ENCODE data around the gene PDE3B. TPM values are rescaled to one million over a fixed set of nuclear protein-coding genes. Genes with fewer than 3 reads are reported as not detected.
"Not testable (repeated sequence)": the region's sequence is repeated elsewhere in the genome, so short reads cannot be mapped to it uniquely, and the experiment has no call there.

Gene PDE3B
- total RNA-seq, 1 experiment from 2014 or later: 6.2 TPM

DNA sequence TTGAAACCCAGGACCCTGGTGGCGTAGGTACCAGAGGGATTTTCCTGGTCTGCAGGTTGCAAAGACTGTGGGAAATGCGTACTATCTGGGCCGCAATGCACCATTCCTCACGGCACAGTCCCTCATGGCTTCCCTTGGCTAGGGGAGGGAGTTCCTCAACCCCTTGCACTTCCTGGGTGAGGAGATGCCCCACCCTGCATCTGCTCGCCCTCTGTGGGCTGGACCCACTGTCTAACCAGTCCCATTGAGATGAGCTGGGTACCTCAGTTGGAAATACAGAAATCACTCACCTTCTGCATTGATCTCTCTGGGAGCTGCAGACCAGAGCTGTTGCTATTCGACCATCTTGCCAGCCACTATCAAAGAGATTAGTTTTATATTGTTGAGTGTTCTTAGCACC, 100.1 kb downstream of the PDE3B start:
- not testable (repeated sequence) for DNase-seq (ENCODE audit: low spot score)

DNA sequence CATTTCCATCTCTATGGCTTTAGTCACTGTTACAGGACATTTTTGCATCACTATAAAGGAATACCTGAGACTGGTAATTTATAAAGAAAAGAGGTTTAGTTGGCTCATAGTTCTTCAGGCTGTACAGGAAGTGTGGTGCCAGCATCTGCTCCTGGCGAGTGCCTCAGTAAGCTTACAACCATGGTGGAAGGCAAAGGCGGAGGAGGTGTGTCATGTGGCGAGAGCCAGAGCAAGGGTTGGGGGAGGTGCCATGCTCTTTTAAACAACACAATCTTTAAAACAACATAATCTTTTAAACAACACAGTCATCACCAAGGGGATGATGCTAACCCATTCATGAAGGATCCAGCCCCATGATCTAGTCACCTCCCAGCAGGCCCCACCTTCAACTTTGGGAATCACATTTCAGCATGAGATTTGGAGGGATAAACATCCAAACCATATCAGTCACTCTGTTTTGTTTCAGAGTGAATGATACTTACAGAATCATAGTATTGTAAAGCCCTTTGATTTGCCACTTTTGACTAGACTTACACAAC, 103.3 kb downstream of the PDE3B start:
- DNase-seq (ENCODE audit: low spot score): peak; percentile 35

DNA sequence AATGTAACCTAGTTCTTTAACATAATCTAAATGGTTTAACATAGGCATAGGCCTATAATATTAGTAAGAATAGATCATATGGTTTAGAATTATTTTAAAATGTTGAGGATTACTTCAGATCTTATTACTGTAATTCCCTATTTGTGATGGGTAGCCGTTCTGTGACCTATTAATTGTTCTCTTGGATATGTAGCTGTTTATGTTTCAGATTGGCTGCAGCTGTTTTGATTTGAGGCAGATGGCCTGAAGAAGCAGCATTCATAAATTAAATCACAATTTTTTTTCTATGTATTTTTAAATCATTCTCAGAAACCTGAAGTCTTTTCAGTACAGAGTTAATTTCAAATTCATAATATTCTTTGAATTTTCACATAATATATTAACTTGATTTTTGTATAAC, 104.5 kb downstream of the PDE3B start:
- DNase-seq (ENCODE audit: low spot score): no peak

DNA sequence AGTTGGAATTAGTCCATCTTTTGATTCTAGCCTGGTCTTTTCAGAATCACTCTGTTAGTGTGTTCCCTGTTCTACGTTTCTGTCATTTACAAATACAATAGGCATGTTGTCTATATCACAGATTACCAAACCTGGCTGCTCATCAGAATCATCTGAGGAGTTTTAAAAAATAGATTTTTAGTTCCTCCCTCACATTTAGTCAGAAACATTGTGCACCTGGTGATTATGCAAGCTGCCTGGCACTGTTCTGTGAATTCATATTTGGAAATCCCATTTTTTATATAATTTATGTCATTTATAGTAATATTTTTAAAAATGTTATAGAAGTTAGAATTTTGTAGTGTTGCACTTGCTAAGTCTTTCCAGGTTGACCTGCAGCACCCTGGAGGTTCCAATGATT, 107.3 kb downstream of the PDE3B start:
- no peak for DNase-seq (ENCODE audit: low spot score)

DNA sequence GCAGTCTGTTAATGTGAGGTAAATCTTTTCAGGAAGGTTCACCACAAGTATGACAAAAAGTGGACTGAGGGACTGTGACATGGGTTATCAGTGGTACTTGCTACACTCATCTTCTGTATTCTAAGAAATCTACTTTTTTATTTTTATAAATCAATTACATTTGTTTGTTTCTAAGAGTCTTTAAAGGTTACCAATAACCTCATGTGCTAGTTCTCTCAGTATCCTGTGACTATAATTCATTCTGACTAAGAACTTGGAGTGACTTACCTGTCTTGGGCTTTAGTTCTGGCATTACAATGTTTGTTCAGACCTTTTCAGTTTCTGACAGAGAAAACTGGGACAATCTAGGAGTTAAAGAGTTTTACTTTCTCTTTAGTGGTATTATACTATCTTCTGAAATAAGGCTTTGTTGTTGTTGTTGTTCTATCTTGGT, 108.4 kb downstream of the PDE3B start:
- no peak for DNase-seq (ENCODE audit: low spot score)

DNA sequence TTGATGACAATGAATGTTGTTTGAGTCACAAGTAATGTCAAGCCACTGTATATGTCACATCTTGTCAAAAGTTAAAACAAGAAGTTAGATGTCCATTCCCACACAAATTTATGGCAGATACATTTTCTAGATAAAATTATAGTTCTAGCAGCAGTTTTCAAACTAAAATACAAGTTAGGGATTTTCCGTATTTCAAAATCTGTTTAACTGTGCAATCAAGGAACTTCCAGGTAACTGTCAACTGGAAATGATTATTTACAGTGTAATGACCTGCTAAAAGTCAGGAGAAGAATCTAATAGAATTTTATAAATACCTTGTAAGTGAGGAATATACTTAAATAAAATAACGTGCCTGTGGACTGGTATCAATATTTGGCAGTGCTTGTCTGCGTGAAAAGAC, 111.5 kb downstream of the PDE3B start:
- DNase-seq (ENCODE audit: low spot score): no peak

DNA sequence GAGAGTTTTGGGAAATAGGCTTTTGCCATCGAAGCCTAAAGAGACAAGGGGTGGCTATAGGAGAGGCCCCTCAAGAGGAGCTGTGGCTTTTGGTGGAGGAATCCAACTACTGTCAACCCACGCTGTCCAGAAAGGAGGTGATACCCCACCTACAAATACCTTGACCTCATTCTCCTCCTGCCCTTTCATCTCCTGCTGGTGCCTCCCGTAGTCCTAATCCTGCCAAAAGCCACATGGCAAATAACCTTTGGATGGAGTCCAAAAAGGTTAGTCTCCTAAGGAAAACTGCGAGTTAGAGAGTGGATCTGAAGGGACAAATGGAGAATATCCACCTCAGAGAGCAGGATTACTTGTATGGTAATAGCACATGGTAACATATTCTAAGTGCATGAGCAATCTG, 112.7 kb downstream of the PDE3B start:
- no peak for DNase-seq (ENCODE audit: low spot score)

DNA sequence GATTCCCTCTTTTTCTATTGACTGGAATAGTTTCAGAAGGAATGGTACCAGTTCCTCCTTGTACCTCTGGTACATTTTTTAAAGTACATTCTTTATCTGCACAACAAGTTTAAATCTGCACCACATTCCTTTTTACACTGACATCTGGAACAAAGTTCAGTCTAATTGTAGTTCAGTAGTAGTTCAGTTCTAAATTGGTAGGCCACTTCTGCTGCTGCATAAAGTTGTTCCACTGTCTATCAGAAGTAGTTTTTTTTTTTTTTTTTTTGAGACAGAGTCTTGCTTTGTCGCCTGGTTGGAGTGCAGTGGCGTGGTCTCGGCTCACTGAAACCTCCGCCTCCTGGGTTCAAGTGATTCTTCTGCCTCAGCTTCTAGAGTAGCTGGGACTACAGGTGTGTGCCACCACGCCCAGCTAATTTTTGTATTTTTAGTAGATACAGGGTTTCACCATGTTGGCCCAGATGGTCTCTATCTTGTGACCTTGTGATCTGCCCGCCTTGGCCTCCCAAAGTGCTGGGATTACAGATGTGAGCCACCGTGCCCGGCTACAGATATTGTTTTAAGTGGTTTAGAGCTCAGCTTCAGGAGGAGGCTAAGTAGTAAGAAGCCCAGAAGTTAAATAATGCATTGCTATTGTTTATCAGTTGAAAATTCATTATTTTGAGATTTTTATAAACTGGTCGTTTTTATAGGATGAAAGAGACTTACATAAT, 115.9 kb downstream of the PDE3B start:
- not testable (repeated sequence) for DNase-seq (ENCODE audit: low spot score)

DNA sequence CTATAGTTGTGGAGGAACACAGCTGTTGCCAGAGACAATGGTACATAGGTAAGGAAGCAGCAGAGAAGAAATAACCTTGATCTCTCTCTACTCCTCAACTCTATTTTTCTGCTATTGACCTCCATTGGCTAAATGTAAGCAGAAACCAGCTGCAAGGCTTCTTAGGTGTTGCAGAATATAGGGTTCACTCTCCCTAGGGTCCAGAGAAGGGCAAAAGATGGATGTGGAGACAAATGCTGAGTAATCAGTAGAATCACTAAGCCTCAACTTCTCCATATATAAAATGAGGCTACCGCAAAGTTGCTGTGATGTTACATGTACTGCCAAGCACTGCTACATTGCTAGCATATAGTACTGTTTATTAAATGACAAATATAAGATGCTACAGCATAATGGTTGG, 120.6 kb downstream of the PDE3B start:
- DNase-seq (ENCODE audit: low spot score): no peak

DNA sequence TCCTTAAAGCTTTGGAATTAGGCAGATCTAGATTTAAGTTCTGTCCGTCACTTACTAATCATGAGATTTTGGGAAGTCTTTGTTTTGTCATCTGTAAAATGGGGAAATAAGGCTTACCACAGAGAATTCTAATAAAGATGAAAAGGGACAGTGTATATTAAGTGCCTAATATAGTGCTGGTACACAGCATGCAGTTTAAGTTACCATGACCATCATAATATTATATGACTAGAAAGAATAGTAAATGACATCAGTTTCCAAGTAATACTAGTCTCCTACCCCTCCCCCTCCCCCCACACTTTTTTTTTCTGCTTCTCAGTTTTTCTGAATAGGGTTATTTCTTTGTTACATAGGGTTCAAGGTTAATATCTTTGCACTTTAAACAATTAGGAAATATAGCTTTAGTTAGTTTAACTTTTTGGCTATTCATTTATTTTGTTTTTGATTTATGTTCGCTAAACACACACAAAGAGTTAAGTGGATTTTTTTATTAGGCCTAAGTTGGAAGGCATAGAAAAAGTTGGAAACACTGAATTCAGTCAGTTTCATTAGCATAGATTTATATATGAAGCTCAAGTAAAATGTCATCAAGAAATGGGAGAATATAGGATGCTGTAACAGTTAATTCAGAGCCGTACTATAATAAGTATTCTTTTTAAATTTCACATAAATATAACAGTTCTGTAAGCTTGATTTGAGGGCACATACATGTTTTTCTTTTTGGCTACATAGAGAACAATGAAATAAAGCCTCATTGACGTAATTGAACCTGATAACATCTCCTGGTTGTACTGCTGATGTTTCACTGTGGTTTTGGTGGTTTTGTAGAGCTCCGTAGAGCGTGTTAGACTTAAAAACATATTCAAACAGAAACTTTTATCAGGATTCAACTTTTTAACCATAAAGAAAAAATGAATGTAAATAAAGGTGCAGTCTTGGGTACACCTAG, 121.2 kb downstream of the PDE3B start:
- DNase-seq (ENCODE audit: low spot score): peak; percentile 91

DNA sequence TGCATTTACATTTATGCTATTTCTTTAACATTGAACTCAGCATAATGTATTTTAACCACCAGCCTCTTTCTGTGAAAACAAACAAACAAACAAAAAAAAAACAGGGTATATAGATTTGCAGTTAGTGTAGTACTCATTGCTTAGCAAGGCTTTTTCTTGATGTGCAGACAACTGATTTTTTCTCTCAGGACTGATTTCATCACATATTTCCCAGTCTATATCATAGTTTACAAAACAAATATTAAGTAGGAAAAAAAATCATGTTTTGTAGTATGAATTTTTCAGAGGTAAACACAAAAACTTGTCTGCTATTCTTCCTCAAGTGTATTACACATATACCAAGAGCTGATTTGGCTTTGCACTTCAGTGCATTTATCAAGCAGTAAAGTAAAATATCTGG, 123.0 kb downstream of the PDE3B start:
- no peak for DNase-seq (ENCODE audit: low spot score)

DNA sequence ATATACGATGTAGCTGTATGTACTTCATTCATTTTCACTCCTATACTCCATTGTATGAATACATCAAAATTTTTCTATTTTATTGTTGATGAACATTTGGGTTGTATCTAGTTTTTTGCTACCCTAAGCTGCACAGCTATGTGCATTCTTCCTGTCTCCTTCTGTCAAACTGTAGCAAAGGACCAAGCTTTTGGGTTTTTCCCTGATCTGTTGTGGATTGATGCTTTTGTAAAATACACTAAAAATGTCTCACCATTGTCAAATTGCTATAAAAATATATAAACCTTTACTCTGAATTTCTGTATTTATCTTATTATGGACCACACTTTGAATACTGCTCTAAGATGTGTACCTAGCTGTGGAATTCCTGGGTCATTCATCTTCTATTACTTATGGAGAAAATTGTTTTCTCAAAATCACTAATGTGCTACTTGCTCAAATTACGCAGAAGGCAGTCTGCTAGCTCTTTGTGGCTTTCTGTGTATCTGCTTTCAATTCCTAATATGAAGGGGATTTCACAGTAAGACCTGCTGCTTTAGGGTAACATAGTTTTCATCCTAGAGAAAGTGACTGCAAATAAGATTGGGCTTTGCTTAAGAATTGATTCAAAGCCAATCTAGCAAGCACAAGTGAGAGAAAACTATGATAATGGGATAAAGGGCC, 125.1 kb downstream of the PDE3B start:
- no peak for DNase-seq (ENCODE audit: low spot score)

DNA sequence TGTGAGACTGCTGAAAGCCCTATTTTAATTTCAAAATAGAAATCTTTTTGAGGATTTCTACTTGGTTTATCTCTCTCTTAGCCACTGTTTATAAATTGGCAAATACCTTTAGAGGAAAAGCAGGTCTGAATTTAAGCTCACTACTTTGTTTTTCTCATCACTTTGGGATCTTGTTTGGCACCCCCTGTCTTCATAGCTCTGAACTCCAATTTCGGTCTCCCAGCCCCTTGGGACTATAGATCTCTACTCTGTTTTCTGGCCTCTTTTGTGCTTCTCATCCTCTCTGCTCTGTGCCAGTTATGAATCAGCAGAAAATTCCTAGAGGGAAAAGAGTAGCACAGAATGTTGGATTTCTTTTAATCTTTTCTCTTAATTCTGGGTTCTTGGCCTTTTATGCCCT, 130.2 kb downstream of the PDE3B start:
- DNase-seq (ENCODE audit: low spot score): peak; percentile 63

DNA sequence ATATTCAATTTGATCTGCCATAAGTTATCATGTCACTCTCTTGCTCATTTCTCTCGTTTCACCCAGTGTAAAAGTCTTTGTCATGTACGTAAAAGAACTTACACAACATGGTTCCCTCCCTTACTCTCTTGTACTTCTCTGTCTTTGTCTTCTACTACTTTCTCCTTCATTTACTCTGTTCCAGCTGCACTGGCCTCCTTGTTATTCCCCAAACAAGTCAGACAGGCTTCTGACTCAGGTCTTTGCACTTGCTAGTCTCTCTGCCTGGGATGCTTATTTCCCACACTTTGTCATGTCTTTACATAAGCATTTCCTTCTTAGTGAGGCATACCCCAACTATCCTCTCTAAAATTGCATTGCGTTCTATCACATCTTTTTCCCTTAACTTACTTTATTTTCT, 131.1 kb downstream of the PDE3B start:
- DNase-seq (ENCODE audit: low spot score): no peak

DNA sequence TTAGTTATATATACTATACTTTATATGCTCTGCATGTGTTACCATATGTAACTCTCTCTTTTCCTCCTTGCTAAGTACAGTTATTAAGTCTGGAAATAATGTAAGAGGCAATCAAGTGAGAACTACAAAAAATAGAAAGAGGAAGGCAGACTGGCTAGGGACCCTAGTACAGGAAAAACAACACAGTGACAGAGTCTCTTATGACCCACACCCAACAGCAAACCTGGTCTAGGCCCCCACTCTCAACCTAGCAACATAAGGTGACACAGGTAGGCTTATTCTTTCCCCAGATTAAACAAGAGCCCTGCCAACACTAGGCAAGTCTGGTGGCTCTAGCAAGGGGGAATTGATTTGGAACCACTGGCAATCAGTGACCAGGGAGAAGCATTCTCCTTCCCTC, 132.3 kb downstream of the PDE3B start:
- DNase-seq (ENCODE audit: low spot score): no peak

DNA sequence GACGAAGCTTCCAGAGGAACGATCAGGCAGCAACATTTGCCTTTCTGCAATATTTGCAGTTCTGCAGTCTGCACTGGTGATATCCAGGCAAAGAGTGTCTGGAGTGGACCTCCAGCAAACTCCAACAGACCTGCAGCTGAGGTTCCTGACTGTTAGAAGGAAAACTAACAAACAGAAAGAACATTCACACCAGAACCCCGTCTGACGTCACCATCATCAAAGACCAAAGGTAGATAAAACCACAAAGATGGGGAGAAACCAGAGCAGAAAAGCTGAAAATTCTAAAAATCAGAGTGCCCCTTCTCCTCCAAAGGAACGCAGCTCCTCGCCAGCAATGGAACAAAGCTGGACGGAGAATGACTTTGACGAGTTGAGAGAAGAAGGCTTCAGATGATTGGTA, 134.9 kb downstream of the PDE3B start:
- DNase-seq (ENCODE audit: low spot score): not testable (repeated sequence)

DNA sequence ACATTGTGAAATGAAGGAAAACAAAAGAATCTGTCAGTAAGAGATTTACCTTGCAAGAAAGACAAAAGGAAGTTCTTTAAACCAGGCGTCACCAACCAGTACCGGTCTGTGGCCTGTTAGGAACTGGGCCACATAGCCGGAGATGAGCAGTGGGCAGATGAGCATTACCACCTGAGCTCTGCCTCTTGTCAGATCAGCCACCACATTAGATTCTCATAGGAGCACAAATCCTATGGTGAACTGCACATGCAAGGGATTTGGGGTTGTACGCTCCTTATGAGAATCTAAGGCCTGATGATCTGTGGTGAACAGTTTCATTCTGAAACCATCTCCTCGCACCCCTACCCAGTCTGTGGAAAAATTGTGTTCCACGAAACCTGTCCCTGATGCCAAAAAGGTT, 140.2 kb downstream of the PDE3B start:
- DNase-seq (ENCODE audit: low spot score): no peak

DNA sequence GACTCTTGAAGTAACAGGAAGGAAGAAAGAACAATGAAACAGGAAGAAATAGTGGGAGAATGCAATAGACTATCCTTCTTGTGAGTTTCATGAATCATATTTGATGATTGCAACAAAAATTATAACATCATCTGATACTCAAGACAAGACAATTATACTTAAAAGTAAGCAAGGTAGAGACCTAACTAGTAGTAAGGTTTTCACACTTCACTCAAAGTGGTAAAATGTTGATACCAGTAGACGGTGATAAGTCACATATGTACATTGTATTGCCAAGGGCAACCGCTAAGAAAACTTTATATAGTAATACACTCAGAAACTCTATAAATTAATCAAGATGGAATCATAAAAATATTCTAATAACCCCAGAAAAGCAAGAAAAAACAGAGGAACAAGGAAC, 140.6 kb downstream of the PDE3B start:
- DNase-seq (ENCODE audit: low spot score): no peak

DNA sequence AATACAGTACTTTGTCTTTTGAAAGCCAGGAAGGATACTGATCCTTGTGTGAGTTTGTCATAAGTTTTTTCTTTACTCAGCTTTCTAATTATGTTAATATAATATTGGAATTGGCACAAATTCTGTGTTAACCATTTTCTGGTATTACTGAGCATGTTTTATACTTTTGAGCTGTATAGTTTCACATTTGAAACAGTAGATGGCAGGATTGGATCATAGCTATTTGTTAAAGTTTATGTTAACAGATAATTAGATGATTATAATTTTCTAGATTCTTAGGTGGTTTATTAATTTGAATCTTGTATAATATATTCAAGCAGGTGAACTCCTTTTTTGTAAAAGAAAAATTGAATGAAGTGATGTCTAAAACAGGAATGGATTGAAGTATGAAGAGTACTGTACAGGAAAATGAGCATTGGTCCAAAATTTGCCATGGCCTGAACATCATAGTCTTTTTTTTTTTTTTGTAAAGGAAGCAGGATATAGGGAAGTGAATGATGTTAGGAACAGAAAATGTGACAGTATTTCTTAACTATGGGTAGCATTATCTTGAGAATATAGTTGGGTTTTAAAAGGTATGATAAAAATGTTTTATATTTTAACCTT, 146.4 kb downstream of the PDE3B start:
- DNase-seq (ENCODE audit: low spot score): no peak

DNA sequence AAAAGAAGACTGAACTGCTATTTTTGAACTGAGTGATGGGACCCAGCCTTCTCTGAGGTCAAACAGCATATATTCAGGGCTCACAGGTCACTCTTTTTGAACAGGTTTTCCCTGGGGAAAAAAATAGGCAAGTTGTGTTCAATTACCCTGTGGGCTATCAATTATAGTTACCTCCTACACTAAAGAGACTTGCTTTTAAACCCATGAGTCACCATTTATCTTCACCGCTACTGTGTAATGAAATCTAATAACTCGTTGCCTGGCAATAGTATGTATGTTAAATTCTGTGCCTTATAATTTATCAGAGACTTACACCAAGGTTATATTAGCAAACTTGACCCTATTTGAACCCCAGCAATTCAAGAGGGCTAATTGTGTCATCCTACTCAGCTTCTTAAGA, 149.9 kb downstream of the PDE3B start:
- DNase-seq (ENCODE audit: low spot score): no peak

DNA sequence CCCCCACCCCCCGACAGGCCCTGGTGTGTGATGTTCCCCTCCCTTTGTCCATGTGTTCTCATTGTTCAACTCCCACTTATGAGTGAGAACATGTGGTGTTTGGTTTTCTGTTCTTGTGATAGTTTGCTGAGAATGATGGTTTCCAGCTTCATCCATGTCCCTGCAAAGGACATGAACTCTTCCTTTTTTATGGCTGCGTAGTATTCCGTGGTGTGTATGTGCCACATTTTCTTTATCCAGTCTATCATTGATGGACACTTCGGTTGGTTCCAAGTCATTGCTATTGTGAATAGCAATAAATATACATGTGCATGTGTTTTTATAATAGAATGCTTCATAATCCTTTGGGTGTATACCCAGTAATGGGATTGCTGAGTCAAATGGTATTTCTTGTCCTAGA, 152.4 kb downstream of the PDE3B start:
- not testable (repeated sequence) for DNase-seq (ENCODE audit: low spot score)

DNA sequence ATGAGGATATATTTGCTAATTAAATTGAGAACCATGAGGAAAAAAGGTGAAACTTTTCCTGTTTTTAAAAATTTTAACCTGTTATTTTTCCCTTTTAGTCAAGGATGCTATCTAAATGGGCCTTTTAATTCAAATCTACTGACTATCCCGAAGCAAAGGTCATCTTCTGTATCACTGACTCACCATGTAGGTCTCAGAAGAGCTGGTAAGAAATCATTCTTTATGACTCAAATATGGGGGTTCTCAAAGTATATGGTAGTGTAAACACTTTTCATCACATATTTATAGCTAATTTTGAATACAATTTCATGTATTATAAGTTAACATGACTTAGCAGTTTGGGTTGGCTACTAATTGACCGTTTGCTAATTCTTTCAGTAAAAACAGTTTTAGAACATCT, 160.2 kb downstream of the PDE3B start:
- DNase-seq (ENCODE audit: low spot score): no peak
